Ectodermal cell (in vitro differentiated cells): ENCODE measurements around the gene SOAT2. TPM values are rescaled to one million over a fixed set of nuclear protein-coding genes. Genes with fewer than 3 reads are reported as not detected.

ENCODE experiments used
- H3K27ac ChIP-seq: 2 replicates; pipeline ENCODE4 v1.7.0; 2013; ENCODE audit warnings: mild to moderate bottlenecking, low read depth, low read length; ENCODE audit not compliant: insufficient read depth, poor library complexity, severe bottlenecking
- H3K27me3 ChIP-seq: 2 replicates; pipeline ENCODE4 v1.7.0; 2013; ENCODE audit warnings: mild to moderate bottlenecking, low read length; ENCODE audit not compliant: insufficient read depth, control insufficient read depth, poor library complexity, severe bottlenecking
- H3K36me3 ChIP-seq: one replicate; pipeline ENCODE4 v1.7.0; 2013; ENCODE audit warnings: low read length; ENCODE audit not compliant: control insufficient read depth, insufficient read depth
- H3K4me1 ChIP-seq: one replicate; pipeline ENCODE4 v1.7.0; 2013; ENCODE audit warnings: low read length; ENCODE audit not compliant: control insufficient read depth, insufficient read depth
- H3K4me3 ChIP-seq: 2 replicates; pipeline ENCODE4 v1.7.0; 2013; ENCODE audit warnings: low read depth, low read length, control low read depth; ENCODE audit not compliant: insufficient read depth
- H3K9me3 ChIP-seq: 2 replicates; pipeline ENCODE4 v1.7.0; 2013; ENCODE audit warnings: mild to moderate bottlenecking, low read length, moderate library complexity; ENCODE audit not compliant: control insufficient read depth
- WGBS, 2 experiments: methylation state at CpG; one replicate each; pipeline ENCODE4 v1.1.7; 2013; ENCODE audit warnings: missing lambda C conversion rate in 2 of 2; 5-methylcytosine and 5-hydroxymethylcytosine counted together
- polyA plus RNA-seq, 4 experiments: library from polyadenylated mRNA; stranded (reverse); fragments of 50-300 nt; gene quantifications; one replicate each; pipeline ENCODE4 v1.2.3, GENCODE V29; 2013

The SOAT2 gene
- polyA plus RNA-seq (2013, experiment 1 of 4) = not detected
- not detected for polyA plus RNA-seq (2013, experiment 2 of 4)
- not detected for polyA plus RNA-seq (2013, experiment 3 of 4)
- polyA plus RNA-seq (2013, experiment 4 of 4) = not detected

GRCh38 chr12:53102883-53103807 is at the start of gene SOAT2:
Gene SOAT2, plus strand, starts transcription at chr12:53103486. Its CDS starts 92 bp downstream, at chr12:53103578.
- no peaks in the 10 kb centered on the region for H3K36me3 ChIP-seq

GRCh38 chr12:53054112-53054878 is 49.0 kb upstream of the SOAT2 start:
- no peaks in the 10 kb centered on the region for H3K9me3 ChIP-seq
- H3K4me3 ChIP-seq = peak overlapping the region; percentile 79
- no peaks in the 10 kb centered on the region for H3K36me3 ChIP-seq
- WGBS, 2 experiments = 3 to 8% methylated on average over 45 to 48 of the region's 48 CpGs
- peak overlapping the region; percentile 64 for H3K27ac ChIP-seq
- peaks cover 21% of the 10 kb centered on the region for H3K4me1 ChIP-seq
- H3K27me3 ChIP-seq = no peaks in the 10 kb centered on the region

More at GRCh38 chr12:53102883-53103807, at the start of gene SOAT2:
- H3K27ac ChIP-seq = no peak within 1 kb of the TSS
- peaks cover 13% of the 10 kb centered on the region for H3K4me1 ChIP-seq
- peaks cover 13% of the 10 kb centered on the region for H3K27me3 ChIP-seq
- H3K9me3 ChIP-seq = no peaks in the 10 kb centered on the region
- no peak within 1 kb of the TSS for H3K4me3 ChIP-seq
- WGBS, 2 experiments = 86 to 88% methylated on average over 23 of the region's 23 CpGs

- H3K4me1 ChIP-seq = peaks cover 9% of the 10 kb centered on the region
- H3K4me3 ChIP-seq = no peak overlapping the region
- H3K27me3 ChIP-seq = no peaks in the 10 kb centered on the region
- no peaks in the 10 kb centered on the region for H3K36me3 ChIP-seq
- no peak overlapping the region for H3K27ac ChIP-seq
- WGBS, 2 experiments = 92% methylated on average over 15 of the region's 15 CpGs
- H3K9me3 ChIP-seq = no peaks in the 10 kb centered on the region
Observed at GRCh38 chr12:53055471-53056266, 47.6 kb upstream of the SOAT2 start.

- H3K27ac ChIP-seq = no peak overlapping the region
- no peaks in the 10 kb centered on the region for H3K36me3 ChIP-seq
- H3K9me3 ChIP-seq = no peaks in the 10 kb centered on the region
- WGBS, 2 experiments = 84 to 89% methylated on average over 5 of the region's 5 CpGs
- H3K4me1 ChIP-seq = peaks cover 2% of the 10 kb centered on the region
- no peaks in the 10 kb centered on the region for H3K27me3 ChIP-seq
- no peak overlapping the region for H3K4me3 ChIP-seq
Observed at GRCh38 chr12:53056296-53056695, 47.0 kb upstream of the SOAT2 start.

GRCh38 chr12:53056901-53057300 is 46.4 kb upstream of the SOAT2 start:
- Histone ChIP-seq H3K9me3 (no peaks in the 10 kb centered on the region), H3K27ac (no peak overlapping the region), H3K27me3 (no peaks in the 10 kb centered on the region), H3K4me1 (no peaks in the 10 kb centered on the region), H3K36me3 (no peaks in the 10 kb centered on the region), H3K4me3 (no peak overlapping the region)
- WGBS, 2 experiments = 92 to 93% methylated on average over 7 of the region's 7 CpGs

GRCh38 chr12:53057816-53058500 is 45.3 kb upstream of the SOAT2 start:
- no peaks in the 10 kb centered on the region for H3K9me3 ChIP-seq
- no peaks in the 10 kb centered on the region for H3K36me3 ChIP-seq
- WGBS, 2 experiments = 89 to 92% methylated on average over 13 of the region's 13 CpGs
- H3K4me3 ChIP-seq = no peak overlapping the region
- no peaks in the 10 kb centered on the region for H3K4me1 ChIP-seq
- no peak overlapping the region for H3K27ac ChIP-seq
- H3K27me3 ChIP-seq = no peaks in the 10 kb centered on the region

- Histone ChIP-seq H3K4me3 (no peak overlapping the region), H3K9me3 (no peaks in the 10 kb centered on the region), H3K36me3 (no peaks in the 10 kb centered on the region), H3K27me3 (no peaks in the 10 kb centered on the region), H3K4me1 (no peaks in the 10 kb centered on the region), H3K27ac (no peak overlapping the region)
- 89 to 92% methylated on average over 35 of the region's 35 CpGs for WGBS, 2 experiments
Observed at GRCh38 chr12:53058674-53059433, 44.4 kb upstream of the SOAT2 start.

GRCh38 chr12:53059434-53060063 is 43.7 kb upstream of the SOAT2 start:
- H3K36me3 ChIP-seq = no peaks in the 10 kb centered on the region
- no peaks in the 10 kb centered on the region for H3K9me3 ChIP-seq
- no peaks in the 10 kb centered on the region for H3K27me3 ChIP-seq
- H3K27ac ChIP-seq = no peak overlapping the region
- WGBS, 2 experiments = 91 to 93% methylated on average over 24 of the region's 24 CpGs
- H3K4me3 ChIP-seq = no peak overlapping the region
- H3K4me1 ChIP-seq = no peaks in the 10 kb centered on the region
